Measurements from ENCODE around the gene ZAR1.

Gene ZAR1

GRCh38 chr4:48543796-48544195 is 53.7 kb downstream of the ZAR1 start:
- TF ChIP-seq FOXP2 (optimal IDR thresholded peaks at IDR 0.05; ENCODE audit: borderline replicate concordance, extremely low read depth, extremely low read length, insufficient read depth) (no peak), TAF1 (IDR thresholded peaks at IDR 0.05; ENCODE audit: borderline replicate concordance, insufficient read depth, low read length) (no peak), POLR2AphosphoS5 (IDR thresholded peaks at IDR 0.05; ENCODE audit: low read depth, low read length) (no peak), SIN3A (IDR thresholded peaks at IDR 0.05; ENCODE audit: borderline replicate concordance, insufficient read depth, low read length) (no peak)
- TF ChIP-seq, protein P1, sequence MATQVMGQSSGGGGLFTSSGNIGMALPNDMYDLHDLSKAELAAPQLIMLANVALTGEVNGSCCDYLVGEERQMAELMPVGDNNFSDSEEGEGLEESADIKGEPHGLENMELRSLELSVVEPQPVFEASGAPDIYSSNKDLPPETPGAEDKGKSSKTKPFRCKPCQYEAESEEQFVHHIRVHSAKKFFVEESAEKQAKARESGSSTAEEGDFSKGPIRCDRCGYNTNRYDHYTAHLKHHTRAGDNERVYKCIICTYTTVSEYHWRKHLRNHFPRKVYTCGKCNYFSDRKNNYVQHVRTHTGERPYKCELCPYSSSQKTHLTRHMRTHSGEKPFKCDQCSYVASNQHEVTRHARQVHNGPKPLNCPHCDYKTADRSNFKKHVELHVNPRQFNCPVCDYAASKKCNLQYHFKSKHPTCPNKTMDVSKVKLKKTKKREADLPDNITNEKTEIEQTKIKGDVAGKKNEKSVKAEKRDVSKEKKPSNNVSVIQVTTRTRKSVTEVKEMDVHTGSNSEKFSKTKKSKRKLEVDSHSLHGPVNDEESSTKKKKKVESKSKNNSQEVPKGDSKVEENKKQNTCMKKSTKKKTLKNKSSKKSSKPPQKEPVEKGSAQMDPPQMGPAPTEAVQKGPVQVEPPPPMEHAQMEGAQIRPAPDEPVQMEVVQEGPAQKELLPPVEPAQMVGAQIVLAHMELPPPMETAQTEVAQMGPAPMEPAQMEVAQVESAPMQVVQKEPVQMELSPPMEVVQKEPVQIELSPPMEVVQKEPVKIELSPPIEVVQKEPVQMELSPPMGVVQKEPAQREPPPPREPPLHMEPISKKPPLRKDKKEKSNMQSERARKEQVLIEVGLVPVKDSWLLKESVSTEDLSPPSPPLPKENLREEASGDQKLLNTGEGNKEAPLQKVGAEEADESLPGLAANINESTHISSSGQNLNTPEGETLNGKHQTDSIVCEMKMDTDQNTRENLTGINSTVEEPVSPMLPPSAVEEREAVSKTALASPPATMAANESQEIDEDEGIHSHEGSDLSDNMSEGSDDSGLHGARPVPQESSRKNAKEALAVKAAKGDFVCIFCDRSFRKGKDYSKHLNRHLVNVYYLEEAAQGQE (IDR thresholded peaks at IDR 0.05; ENCODE audit: insufficient read depth in 1 of 2, low read depth in 2 of 2, low read length in 2 of 2), result no peak
